HG03558 (cell line): Measurements from ENCODE around the gene PRKD3.

Source experiments
- ATAC-seq: cut with Tn5 transposase; IDR thresholded peaks from one replicate; pipeline ENCODE4 v1.9.1; 2021; ENCODE audit warnings: moderate number of reproducible peaks; ENCODE audit not compliant: unreplicated experiment; ENCODE audit errors: extremely low read depth

PRKD3 gene

DNA sequence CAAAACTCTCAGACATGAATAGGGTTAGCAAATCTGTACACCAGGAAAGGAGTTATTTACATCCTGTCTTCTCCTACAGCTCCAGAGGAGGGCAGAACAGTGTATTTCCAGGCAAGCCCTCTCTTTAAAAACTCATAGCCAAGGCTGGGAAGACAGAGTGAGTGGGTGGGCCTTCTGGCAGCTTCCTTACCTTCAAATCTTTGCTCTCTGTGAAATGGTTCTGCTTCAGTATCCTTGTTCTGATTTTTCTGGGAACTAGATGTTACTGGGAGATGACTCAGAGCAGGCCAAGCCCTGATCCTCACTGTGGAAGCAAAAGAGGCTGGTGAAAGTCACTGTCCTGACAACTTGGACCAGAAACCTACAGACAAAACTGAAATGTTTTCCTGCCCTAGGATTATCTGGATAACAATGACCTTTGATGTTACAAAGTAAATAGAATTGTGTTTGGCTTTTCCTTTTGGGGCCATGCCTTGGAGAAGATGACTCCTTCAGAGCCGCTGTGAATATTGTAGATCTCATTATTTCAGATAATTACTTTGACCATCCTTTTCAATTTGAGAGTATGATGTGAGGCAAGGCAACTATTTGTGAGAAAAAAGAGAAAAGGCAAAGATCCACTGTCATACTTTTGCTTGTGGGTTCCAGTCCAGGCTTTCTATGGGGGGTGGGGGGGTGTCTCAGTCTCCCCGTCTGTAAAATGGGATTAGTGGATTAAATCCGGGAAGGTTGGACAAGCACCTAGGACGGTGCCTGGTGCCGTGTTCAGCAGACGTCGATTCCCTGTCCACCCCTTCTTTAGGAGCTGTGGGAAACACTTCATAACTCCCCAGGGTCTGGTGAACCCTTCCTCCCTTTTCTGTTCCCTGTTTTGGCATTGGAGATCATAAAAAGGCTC lies 19.2 kb upstream of the PRKD3 start:
- ATAC-seq = no peak

DNA sequence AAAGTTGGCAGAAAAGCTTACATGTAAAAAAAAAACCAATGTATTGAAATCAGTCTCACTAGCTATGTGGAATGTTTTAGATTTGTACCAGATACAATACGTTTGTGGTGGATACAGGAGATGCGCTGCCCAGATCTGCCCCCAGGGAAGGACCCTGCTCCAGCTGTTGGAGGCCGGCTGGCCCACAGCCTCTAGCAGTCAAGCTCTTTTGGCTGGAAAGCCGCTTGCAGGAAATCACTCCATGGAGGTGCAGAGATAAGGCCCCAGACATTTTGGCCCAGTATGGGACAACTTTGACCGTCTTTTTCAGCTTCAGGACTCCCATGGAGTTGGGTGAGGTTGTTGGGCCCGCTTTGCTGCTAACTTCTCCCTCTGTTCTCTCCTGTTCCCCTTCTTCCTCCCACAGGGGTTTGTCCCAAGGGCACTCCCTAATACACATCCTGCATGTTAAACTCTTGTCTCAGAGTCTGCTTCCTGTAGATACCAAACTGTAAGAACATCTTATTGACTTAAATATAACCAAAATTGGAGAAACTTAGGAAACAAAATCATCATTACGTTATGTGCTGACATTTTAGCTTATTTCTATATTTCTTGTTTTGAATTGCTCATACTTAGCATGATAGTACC lies 18.1 kb upstream of the PRKD3 start:
- no peak for ATAC-seq

DNA sequence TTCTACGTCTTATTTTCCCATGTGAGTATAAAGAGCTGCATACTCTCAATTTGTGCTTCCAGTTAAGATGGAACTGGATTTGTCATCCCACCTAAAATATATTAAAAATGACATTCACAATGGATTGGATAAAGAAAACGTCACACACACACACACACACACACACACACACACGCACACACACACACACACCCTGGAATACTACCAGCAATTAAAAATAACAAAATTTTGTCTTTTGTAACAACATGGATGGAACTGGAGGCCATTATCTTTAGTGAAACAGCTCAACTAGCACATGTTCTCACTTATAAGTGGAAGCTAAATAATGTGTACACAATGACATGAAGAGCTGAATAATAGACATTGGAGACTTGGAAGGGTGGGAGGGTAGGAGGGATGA lies 16.0 kb upstream of the PRKD3 start:
- ATAC-seq = no peak

DNA sequence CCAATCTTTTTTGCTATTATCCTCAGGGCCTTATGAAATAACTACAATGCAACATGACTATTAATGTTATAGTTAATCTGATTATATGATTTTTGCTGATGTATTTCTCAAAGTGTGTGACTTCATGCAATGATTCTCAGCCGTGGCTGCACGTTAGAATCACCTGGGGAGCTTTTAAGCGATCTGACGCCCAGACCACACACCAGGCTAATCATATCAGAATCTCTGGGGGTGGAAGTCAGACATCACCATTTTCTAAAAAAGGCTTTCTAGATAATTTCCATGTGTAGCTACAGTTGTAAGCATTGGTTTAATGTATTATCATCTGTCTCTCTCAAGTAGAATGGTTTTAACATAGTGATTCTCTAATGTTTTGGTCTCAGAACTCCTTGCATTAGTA lies 14.3 kb upstream of the PRKD3 start:
- ATAC-seq = no peak

DNA sequence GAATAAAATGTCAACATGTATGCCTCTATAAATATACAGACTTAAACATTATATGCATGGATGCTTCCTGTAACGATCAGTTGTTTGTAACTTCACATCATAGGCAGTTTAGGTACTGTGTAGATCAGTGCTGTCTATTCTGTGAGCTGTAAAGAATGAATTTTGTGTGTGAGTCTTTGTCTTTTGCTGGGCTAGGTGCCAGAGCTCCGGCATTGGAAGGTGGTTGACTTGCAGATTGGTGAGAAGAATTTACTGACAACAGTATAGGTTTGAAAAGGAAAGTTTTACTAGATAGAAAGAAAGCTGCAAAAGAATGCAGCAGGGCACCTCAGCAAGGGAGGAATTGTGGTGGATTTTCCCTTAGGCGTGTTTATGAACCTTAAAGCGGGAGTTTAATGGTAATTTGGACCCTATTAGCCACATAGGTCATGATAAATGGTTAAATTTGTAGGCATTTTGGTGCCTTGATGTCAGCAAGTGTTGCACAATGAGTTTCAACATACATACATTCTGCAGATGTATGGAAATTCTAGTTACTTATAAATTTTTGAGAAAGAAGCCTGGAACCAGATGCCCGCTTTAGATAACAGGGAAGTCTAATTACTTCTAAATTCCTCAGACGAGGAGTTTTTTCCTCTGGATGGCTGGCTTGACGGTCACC lies 13.1 kb upstream of the PRKD3 start:
- ATAC-seq = no peak

DNA sequence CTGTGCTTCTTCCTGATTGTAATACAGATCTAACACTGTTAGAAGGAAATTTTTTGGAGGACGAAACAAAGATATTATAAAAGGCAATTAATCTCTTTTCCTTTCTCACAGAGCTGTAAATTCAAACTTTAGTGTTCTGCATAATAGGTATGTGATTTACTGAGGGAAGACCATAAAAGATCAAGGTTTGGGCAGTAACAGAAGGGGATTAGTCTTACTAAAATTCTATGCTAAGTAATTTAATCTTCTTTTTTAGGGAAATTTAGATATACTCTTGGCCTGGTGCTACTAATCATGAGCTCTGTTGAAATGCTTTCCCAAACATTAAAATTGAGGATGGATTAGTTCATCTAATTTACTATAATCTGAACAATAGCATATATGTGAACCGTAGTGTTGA lies 11.0 kb upstream of the PRKD3 start:
- ATAC-seq = no peak

DNA sequence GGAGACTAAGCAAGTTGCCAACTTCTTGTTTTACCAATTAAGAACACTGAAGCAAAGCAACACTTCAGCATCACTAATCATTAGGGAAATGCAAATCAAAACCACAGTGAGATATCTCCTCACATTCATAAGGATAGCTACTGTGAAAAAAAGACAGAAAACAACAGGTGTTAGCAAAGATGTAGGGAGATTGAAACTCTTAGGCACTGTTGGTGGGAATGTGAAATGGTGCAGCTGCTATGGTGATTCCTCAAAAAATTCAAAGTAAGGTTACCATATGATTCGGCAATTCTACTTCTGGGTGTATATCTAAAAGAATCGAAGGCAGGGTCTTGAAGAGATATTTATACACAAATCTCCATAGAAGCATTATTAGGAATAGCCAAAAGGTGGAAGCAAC lies 8.6 kb upstream of the PRKD3 start:
- no peak for ATAC-seq

DNA sequence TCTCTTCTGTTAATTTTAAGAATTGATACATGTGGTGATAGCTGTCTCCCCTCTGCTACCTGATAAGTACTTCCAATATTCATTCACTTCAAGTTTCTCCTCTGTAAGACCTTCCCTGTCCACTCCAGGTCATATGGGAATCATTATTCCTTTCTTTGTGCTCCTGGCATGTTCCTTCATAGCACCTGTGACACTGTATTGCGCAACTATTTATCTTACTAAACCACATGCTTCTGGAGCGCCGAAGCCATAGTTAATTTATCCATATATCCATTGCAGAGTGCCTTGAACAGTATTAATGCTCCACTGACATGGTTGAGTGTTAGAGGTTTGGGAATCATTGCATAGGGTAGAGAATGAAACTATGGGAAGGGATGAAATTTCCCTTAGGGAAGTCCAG lies 7.9 kb upstream of the PRKD3 start:
- no peak for ATAC-seq

DNA sequence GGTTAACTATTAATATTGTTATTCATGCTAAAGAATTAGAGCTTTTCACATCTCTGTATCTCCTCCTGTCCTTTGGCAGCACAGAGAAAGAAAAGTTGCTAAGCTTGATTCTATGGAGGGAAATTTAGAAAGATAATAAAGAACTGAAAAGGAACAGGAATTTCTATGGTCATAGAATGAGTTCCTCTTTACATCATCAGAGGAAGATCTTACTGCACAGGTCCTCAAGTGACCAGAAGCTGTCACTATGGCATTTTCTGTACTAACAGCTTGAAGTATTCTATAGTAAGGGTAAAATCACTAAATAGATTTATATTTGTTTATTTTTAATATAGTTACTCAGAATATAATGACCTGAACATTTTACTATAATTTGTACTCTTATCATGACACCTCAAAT lies 6.0 kb upstream of the PRKD3 start:
- ATAC-seq = no peak

DNA sequence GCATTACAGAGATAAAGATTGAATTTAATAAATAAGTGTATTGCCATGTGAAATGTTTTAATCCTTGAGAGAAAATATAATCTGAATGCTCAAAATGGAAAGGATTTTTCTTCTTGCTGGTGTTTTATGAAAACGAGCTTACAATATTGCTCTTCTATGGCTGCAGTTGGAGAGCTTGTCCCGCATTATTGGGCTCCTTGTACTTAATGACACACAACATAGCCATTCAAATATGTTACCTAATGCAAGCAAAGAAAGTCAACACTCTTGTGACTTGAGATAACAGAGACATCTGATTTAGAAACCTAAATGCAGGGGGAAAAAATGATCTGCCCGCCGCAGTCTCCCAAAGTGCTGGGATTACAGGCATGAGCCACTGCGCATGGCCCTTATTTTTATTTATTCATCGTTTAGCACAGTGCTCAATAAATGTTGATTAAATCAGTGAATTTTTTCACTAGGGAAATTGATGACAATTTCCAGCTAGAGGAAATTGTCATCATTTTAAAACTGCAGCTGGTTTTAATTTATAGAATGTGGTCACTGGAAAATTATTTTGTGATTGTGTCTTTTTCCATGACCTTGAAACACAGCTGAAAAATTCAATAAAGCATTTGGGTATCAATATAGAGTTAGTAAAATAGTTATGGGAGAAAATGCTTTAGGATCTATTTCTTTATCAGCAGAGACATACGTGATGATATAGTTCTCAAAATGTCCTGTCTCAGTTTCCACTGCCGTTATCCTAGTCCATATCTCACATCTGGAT lies 2.4 kb upstream of the PRKD3 start:
- no peak for ATAC-seq

DNA sequence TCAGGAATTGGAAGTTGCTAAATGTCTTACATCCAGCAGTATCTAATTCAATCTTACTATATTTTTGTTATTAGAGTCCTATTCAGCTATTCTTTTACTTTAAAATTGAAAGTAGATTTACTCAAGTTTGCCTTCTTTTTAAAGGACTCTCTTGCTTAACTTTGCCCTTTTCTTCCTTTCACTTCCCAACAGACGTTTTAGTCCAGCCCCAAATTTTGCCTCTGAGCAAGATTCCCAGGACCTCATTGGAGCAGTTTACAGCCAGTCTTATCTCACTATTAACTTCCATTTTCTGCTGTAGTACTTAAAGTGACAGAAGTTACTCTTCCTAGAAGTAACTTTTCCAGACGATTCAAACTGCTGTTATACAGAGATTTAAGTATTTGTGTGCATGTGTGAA lies 1.7 kb upstream of the PRKD3 start:
- no peak for ATAC-seq

DNA sequence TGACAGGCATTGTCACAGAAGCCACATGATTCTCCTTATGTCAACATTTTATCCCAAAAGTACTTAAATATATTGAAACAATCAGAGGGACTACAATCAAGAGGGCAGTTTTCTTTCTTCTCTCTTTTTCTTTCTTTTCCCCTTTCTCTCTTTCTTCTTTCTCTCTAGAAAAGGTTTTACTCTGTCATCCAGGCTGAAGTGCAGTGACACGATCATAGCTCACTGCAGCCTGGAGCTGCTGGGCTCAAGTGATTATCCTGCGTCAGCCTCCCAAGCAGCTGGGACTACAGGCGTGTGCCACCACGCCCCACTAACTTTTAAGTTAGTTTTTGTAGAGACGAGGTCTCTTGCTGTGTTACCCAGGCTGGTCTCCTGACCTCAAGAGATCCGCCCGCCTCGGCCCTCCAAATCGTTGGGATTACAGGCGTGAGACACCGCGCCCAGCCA lies 1.0 kb upstream of the PRKD3 start:
- ATAC-seq = no peak

DNA sequence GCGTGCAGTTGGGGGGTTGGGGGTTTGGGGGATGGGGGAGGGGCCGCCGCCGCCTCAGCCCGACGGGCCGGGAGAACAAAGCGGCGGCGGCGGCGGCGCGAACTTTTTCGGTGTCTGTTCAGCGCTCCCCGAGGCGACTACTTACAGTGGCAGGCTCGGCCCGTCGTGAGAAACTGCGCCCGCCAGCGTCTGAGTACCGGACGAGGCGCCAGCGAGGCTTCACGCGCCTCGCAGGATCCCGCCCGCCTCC lies 172 bp downstream of the PRKD3 start:
- ATAC-seq = no peak

DNA sequence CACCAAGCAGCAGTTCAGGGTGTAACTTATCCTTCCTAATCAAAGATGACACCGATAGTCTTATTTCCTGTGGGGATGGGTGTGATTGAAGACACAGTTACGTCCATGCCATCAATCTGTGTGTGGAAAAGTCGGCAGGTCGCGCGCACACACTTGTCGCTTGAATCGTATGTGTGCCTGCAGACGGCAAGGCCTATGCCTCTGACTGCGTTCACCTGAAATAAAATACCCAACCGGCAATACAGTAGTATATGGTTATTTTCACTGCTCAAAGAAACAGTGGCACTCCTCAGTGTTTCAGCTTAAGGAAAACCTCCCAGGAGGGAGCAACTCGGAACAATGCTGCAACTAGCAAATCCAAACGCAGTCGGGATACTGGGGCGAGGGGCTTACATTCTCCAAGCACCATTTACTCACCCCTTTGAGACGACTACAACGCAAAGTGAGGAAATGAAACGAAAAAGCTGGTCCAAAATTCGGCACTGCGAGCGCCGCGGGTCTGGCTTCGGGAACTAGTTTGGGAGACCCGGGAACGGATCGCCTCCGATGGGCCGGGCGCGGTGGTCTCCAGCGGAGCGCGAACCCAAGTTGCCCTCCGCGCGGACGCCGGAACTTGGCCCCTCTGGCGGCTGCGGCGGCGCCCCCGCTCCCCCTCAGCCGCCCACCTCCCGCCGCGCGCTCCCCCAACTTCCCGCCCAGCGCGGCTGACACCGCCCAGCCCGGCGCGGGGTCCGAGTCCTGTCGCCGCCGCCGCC lies 675 bp downstream of the PRKD3 start:
- ATAC-seq = no peak

DNA sequence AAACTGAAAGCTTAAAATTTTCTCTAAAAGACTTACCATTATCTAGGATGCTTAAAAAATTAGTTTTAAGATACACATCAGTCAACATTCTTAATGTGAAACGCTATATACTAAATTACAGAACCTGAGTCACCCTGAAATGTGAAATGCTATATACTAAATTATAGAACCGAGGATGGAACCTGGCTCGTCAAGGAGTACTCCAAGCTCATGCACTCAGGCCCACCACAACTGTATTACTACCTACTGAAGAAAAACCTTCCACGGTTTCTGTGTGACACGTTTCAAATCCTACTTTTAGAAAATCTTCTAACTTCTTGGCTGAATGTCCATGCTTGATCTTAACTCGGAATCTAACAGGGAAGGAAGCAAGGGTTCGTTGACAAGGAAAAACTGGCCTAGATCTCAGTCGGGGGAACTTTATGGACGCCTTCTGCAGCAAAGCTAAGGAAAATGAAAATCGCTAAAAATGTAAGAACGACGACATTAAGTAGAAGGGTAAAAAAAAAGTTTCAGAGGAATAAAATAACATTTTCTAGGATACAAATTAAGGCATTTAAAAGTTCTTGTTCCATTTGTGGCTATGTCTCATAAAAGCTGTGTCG lies 1.4 kb downstream of the PRKD3 start:
- no peak for ATAC-seq

DNA sequence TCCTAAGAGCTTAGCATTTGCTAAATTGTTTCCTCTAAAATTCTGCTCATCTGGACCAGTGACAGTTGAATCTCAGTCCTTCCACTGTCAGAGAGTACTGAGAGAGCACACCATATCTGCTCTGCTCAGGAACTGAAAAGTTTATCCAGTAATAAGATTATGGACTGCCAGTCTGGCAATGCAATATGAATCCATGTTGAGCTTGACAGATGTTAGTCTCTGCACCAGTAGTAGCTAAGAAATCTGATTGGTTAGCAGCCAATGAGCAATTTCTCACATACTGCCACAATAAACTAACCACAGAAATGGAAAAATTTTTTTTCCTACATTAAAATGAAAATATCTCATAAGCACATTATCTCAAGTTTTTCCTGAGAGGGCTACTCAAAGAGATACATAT lies 2.3 kb downstream of the PRKD3 start:
- ATAC-seq = no peak

DNA sequence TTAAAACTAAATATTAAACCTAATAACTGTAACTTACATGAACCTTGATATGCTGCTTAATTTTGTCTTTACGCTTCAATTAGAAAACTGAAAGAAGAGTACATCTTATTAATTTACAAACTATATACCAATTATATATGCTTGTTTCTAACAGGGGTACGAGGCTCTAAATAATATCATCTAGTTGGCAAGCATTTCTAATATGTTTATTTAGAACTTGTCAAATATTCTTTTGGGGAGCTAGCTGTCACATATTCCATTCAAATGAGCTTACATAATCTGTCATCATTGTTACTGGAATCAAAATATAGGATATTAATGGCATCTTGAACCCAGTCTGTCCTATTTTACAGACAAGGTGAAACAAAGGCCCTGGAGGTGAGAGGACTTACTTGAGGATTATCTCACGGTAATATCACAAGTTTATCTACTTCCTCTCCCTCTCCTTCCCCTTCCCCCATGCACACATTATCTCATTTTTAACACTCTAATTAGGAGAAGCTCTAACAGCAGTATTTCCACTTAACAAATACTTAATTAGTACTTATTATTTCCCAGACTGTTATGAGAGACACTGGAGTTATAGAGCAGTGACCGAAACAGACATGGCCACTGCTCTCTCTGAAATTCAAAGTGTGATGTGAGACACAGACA lies 3.5 kb downstream of the PRKD3 start:
- ATAC-seq = no peak

DNA sequence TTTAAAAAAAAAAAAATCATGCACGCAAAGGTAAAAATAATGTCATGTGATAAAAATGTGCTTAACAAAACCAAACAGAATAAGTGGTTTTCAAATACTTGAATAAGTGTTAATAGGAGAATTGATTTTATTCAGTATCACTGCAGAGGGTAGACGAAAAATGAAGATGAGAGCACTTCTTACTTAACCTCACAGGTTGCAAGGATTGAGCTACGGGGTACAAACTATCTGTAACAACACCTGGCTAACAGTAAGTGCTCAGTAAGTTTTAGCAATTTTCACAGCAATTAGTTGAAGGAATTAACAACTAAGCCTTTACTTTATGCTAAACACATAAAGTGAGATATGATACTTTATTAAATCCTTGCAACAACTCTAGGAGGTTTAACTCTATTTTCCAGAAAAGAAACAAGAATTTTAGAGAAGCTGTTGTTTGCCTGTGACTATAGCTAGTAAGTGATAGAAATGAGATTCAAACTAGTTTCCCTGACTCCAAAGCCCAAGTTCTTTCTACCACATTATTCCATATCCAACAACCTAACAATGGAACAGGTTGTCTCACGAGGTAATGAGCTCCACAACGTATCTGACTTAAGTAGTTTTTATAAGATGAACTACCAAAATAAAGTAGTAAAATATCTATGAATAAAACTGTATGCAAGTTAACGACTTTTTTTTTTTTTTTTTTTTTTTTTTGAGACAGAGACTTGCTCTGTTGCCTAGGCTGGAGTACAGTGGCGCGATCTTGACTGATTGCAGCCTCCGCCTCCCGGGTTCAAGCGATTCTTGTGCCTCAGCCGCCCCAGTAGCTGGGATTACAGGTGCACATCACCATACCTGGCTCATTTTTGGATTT lies 4.7 kb downstream of the PRKD3 start:
- ATAC-seq = no peak
